GM12878 (cell line): ENCODE results near the gene KRTAP29-1. TPM values are rescaled to one million over a fixed set of nuclear protein-coding genes. Genes with fewer than 3 reads are reported as not detected.
"Not testable (repeated sequence)": the region's sequence is repeated elsewhere in the genome, so short reads cannot be mapped to it uniquely, and the experiment has no call there.

Source experiments
- ATAC-seq: fragments of 200-7000 bp; cut with Tn5 transposase; 3 replicates; pipeline ENCODE4 v1.9.1; 2020; ENCODE audit warnings: mild to moderate bottlenecking, moderate library complexity
- BruUV-seq: library from RNA; stranded (reverse); fragments of 400-500 nt; replicated peaks from 2 replicates; lab custom pipeline; 2021; lab: Mats Ljungman, UMichigan
- CTCF ChIA-PET: fragments of 300-600 bp; sonication (Branson Sonifier 250); formaldehyde crosslinking; extraction: SDS; loops from one replicate; lab custom pipeline; 2021; ENCODE audit warnings: inconsistent platforms; lab: Yijun Ruan, JAX
- POLR2A ChIA-PET: fragments of 350-600 bp; formaldehyde crosslinking; extraction: SDS; loops from one replicate; lab custom pipeline; 2021; ENCODE audit warnings: inconsistent platforms; lab: Charles Lee
- RAD21 ChIA-PET: fragments of 300-600 bp; sonication (Branson Sonifier 250); formaldehyde crosslinking; loops from one replicate; lab custom pipeline; 2023; ENCODE audit warnings: antibody characterized with exemption; ENCODE audit not compliant: unreplicated experiment; lab: Charles Lee
- SMC1A ChIA-PET: fragments of 300-600 bp; sonication (Branson Sonifier 250); formaldehyde crosslinking; loops from one replicate; lab custom pipeline; 2023; ENCODE audit not compliant: unreplicated experiment, uncharacterized antibody; lab: Charles Lee
- DNase-seq: peaks from one replicate; pipeline ENCODE4 v3.0.0-alpha.2; 2011; ENCODE audit warnings: low read depth, low spot score
- FAIRE-seq: peaks from 3 replicates; lab custom pipeline; 2011; peaks lifted over from hg19 to GRCh38; lab: Jason Lieb, UNC
- H2AFZ ChIP-seq: 2 replicates; pipeline ENCODE4 v1.6.0; 2011; ENCODE audit warnings: low read depth, low read length, control low read depth; ENCODE audit not compliant: control insufficient read depth
- H3K27ac ChIP-seq: 2 replicates; pipeline ENCODE4 v1.5.1; 2011; ENCODE audit warnings: control low read depth; ENCODE audit not compliant: control insufficient read depth, insufficient read depth
- H3K27me3 ChIP-seq, 2 experiments: replicated peaks in 1 of 2; 2 replicates each; pipeline versions ENCODE4 v1.6.0 to v1.6.1; 2011; ENCODE audit warnings: low read length in 1 of 2; ENCODE audit not compliant: control insufficient read depth in 2 of 2, insufficient read depth in 2 of 2
- H3K36me3 ChIP-seq, 2 experiments: 2 replicates each; pipeline ENCODE4 v1.5.1; 2011; ENCODE audit warnings: low read length in 1 of 2; ENCODE audit not compliant: control insufficient read depth in 2 of 2, insufficient read depth in 2 of 2
- H3K4me1 ChIP-seq: 2 replicates; pipeline ENCODE4 v1.6.1; 2011; ENCODE audit warnings: mild to moderate bottlenecking, low read length, moderate library complexity, mixed read lengths; ENCODE audit not compliant: control insufficient read depth, insufficient read depth
- H3K4me2 ChIP-seq: 2 replicates; pipeline ENCODE4 v1.6.0; 2011; ENCODE audit warnings: control low read depth; ENCODE audit not compliant: control insufficient read depth, insufficient read depth
- H3K4me3 ChIP-seq: fragments of 200-600 bp; sonication (generic); 2 replicates; pipeline ENCODE4 v1.5.1; 2016
- H3K79me2 ChIP-seq: 2 replicates; pipeline ENCODE4 v1.6.0; 2011; ENCODE audit warnings: low read length; ENCODE audit not compliant: control insufficient read depth, insufficient read depth
- H3K9ac ChIP-seq: 2 replicates; pipeline ENCODE4 v1.8.0; 2011; ENCODE audit warnings: low read length, control low read depth, mixed read lengths; ENCODE audit not compliant: control insufficient read depth, insufficient read depth
- H3K9me3 ChIP-seq: replicated peaks from 3 replicates; pipeline ENCODE4 v1.5.1; 2011; ENCODE audit warnings: mild to moderate bottlenecking, low read length; ENCODE audit not compliant: control insufficient read depth, insufficient read depth
- H4K20me1 ChIP-seq: 2 replicates; pipeline ENCODE4 v1.6.0; 2011; ENCODE audit not compliant: control insufficient read depth, insufficient read depth
- BCLAF1 ChIP-seq: fragments of 450-650 bp; IDR thresholded peaks from 2 replicates; pipeline ENCODE4 v1.6.1; 2017; ENCODE audit warnings: antibody characterized with exemption, mild to moderate bottlenecking, moderate library complexity
- BMI1 ChIP-seq: fragments of 450-650 bp; IDR thresholded peaks from 2 replicates; pipeline ENCODE4 v1.6.1; 2016; ENCODE audit warnings: mild to moderate bottlenecking, moderate library complexity, borderline replicate concordance
- BRCA1 ChIP-seq: IDR thresholded peaks from 2 replicates; pipeline ENCODE4 v1.6.1; 2011; ENCODE audit warnings: low read depth, low read length, improper control_type of control experiment
- ESRRA ChIP-seq: IDR thresholded peaks from 2 replicates; pipeline ENCODE4 v1.6.1; 2012; ENCODE audit warnings: mild to moderate bottlenecking, low read length, improper control_type of control experiment
- IRF3 ChIP-seq: fragments of 450-650 bp; IDR thresholded peaks from 2 replicates; pipeline ENCODE4 v1.6.1; 2014; ENCODE audit warnings: mild to moderate bottlenecking
- NBN ChIP-seq: fragments of 450-650 bp; IDR thresholded peaks from 2 replicates; pipeline ENCODE4 v1.6.1; 2016
- NR2C2 ChIP-seq: IDR thresholded peaks from 2 replicates; pipeline ENCODE4 v1.6.1; 2011; ENCODE audit warnings: borderline replicate concordance, low read depth; ENCODE audit not compliant: control insufficient read depth, insufficient read length
- RB1 ChIP-seq: fragments of 450-650 bp; formaldehyde crosslinking; IDR thresholded peaks from 2 replicates; pipeline ENCODE4 v1.6.1; 2017; ENCODE audit warnings: mild to moderate bottlenecking, borderline replicate concordance
- RBBP5 ChIP-seq: fragments of 200-600 bp; sonication (generic); conservative IDR thresholded peaks from 2 replicates; pipeline ENCODE4 v1.6.1; 2016
- RUNX3 ChIP-seq: IDR thresholded peaks from 2 replicates; pipeline ENCODE4 v1.6.1; 2012; ENCODE audit warnings: low read length, inconsistent platforms
- ZNF384 ChIP-seq: IDR thresholded peaks from 2 replicates; pipeline ENCODE4 v1.6.1; 2012; ENCODE audit warnings: low read depth, mild to moderate bottlenecking, low read length, improper control_type of control experiment, borderline replicate concordance
- WGBS: methylation state at CpG from one replicate; pipeline ENCODE4 v1.1.6; 2016; ENCODE audit warnings: low lambda C conversion rate; ENCODE audit not compliant: insufficient replicate concordance, insufficient coverage; ENCODE audit errors: missing lambda C conversion rate; 5-methylcytosine and 5-hydroxymethylcytosine counted together
- in situ Hi-C: fragments of 300-500 bp; cut with MboI; formaldehyde crosslinking; loops from 9 replicates; pipeline ENCODE4 v1.14.3; 2018; ENCODE audit warnings: mixed read lengths
- intact Hi-C: fragments of 100-400 bp; cut with micrococcal nuclease; formaldehyde crosslinking; loops from one replicate; pipeline ENCODE4 v1.14.2; 2022; ENCODE audit not compliant: unreplicated experiment
- polyA plus RNA-seq, 11 experiments: library from polyadenylated mRNA; depleted of rRNA in 4 of 11; unstranded in 6 of 11; stranded (reverse) in 5 of 11; fragments of >200 nt; fragmentation: Nextera tagmentation in 4 of 11; fragmentation: Illumina TruSeq in 1 of 11; extraction: Ambion mirVana in 4 of 11; extraction: Trizol in 1 of 11; gene quantifications; 1 replicate in 1 of 11; 2 replicates in 10 of 11; pipeline versions ENCODE4 v1.2.1 to v1.2.3, GENCODE V29; 2011 to 2016; ENCODE audit warnings: inconsistent platforms in 2 of 11, missing spikeins in 2 of 11, low read depth in 1 of 11
- total RNA-seq, 4 experiments: library from RNA; depleted of rRNA in 3 of 4; stranded (reverse); fragments of >200 nt in 3 of 4; fragmentation: Illumina TruSeq in 1 of 4; extraction: Trizol in 1 of 4; gene quantifications; 2 replicates each; pipeline versions ENCODE4 v1.2.1 to v1.2.3, GENCODE V29; 2013 to 2021
- TF ChIP-seq, protein P1 (sequence below): fragments of 450-650 bp; conservative IDR thresholded peaks from 2 replicates; pipeline ENCODE4 v1.6.1; 2017; ENCODE audit warnings: mild to moderate bottlenecking, moderate library complexity

KRTAP29-1 gene
- total and polyA plus RNA-seq, 10 of the 15 experiments (the other 5 are each of a cell fraction or from before 2014, with no cell fraction given): 1.9 TPM; not detected in 9

DNA sequence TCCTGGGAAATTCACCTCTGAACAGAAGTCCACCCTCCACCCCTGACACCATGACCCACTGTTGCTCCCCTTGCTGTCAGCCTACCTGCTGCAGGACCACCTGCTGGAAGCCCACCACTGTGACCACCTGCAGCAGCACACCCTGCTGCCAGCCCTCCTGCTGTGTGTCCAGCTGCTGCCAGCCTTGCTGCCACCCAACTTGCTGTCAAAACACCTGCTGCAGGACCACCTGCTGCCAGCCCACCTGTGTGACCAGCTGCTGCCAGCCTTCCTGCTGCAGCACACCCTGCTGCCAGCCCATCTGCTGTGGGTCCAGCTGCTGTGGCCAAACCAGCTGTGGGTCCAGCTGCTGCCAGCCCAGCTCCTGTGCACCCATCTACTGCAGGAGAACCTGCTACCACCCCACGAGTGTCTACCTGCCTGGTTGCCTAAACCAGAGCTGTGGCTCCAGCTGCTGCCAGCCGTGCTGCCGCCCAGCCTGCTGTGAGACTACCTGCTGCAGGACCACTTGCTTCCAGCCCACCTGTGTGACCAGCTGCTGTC, 26.9 kb downstream of the KRTAP29-1 start, which contains the start of gene KRTAP9-7:
Gene KRTAP9-7 (plus strand): TSS at position 51 of the 543 bp plus-strand sequence. CDS start 0 bp downstream, at position 51.
- BruUV-seq, H3K79me2 ChIP-seq, H2AFZ ChIP-seq, POLR2A ChIA-PET, H3K4me3 ChIP-seq, H3K9ac ChIP-seq, H3K9me3 ChIP-seq, H3K4me1 ChIP-seq, H3K27me3 ChIP-seq, H4K20me1 ChIP-seq, H3K36me3 ChIP-seq, RAD21 ChIA-PET, ATAC-seq, DNase-seq, H3K27ac ChIP-seq, in situ Hi-C loops, CTCF ChIA-PET, FAIRE-seq, H3K4me2 ChIP-seq, intact Hi-C loops, SMC1A ChIA-PET: not testable (repeated sequence)
- 0% methylated on average over 3 of the region's 3 CpGs for WGBS

DNA sequence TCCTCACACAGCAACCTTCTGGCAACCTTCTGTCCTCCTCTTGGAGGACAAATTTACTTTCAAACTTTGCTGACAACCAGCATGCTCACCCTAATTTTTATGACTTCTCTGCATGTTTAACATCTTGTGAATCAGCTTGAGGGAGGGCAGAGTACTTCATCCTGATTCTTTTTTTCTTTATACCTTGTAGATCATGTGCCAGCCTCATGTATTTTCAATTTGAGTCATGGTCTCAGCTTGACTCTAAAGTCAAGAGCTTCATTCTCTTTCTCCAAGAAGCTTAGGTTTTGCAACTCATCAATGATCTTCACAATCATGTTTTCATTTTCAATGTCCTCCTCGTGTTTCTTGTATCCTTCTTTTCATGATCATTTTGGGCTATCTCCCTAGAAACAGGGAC, 30.8 kb downstream of the KRTAP29-1 start:
- WGBS: no CpG with 5 or more reads among the region's 1 CpG
- SMC1A ChIA-PET: no interaction called here
- H3K79me2 ChIP-seq: no peaks in the 10 kb centered on the region
- no peak for DNase-seq
- intact Hi-C loops: no loop called here
- no peaks in the 10 kb centered on the region for H3K36me3 ChIP-seq
- RAD21 ChIA-PET: no interaction called here
- no peak overlapping the region for H3K4me2 ChIP-seq
- H3K4me3 ChIP-seq: no peak overlapping the region
- no peak for FAIRE-seq
- H2AFZ ChIP-seq: no peak overlapping the region
- H3K9ac ChIP-seq: no peak overlapping the region
- H3K9me3 ChIP-seq: no peaks in the 10 kb centered on the region
- no peaks in the 10 kb centered on the region for H4K20me1 ChIP-seq
- ATAC-seq: no peak
- H3K4me1 ChIP-seq: no peaks in the 10 kb centered on the region
- H3K27me3 ChIP-seq: no peaks in the 10 kb centered on the region
- in situ Hi-C loops: no loop called here
- BruUV-seq: no TSS peak
- CTCF ChIA-PET: no interaction called here
- H3K27ac ChIP-seq: no peak overlapping the region
- POLR2A ChIA-PET: no interaction called here
- TF ChIP-seq ZNF384 (no peak), BMI1 (no peak), RB1 (no peak), BCLAF1 (no peak), IRF3 (no peak), NBN (no peak), RBBP5 (no peak), RUNX3 (no peak), BRCA1 (no peak), ESRRA (no peak), NR2C2 (no peak)
- TF ChIP-seq, protein P1, sequence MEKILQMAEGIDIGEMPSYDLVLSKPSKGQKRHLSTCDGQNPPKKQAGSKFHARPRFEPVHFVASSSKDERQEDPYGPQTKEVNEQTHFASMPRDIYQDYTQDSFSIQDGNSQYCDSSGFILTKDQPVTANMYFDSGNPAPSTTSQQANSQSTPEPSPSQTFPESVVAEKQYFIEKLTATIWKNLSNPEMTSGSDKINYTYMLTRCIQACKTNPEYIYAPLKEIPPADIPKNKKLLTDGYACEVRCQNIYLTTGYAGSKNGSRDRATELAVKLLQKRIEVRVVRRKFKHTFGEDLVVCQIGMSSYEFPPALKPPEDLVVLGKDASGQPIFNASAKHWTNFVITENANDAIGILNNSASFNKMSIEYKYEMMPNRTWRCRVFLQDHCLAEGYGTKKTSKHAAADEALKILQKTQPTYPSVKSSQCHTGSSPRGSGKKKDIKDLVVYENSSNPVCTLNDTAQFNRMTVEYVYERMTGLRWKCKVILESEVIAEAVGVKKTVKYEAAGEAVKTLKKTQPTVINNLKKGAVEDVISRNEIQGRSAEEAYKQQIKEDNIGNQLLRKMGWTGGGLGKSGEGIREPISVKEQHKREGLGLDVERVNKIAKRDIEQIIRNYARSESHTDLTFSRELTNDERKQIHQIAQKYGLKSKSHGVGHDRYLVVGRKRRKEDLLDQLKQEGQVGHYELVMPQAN: no peak
